GM23338 (cell line): ENCODE measurements around the gene CACNA2D3. TPM values are rescaled to one million over a fixed set of nuclear protein-coding genes. Genes with fewer than 3 reads are reported as not detected.

ENCODE experiments used
- ATAC-seq: fragments of 200-7000 bp; cut with Tn5 transposase; 3 replicates; pipeline ENCODE4 v1.9.1; 2020
- DNase-seq: peaks from one replicate; pipeline ENCODE4 v3.0.0-alpha.2; 2015; ENCODE audit warnings: low spot score
- H2AFZ ChIP-seq: fragments of 200-600 bp; sonication (generic); 2 replicates; pipeline ENCODE4 v1.8.0; 2016; ENCODE audit warnings: antibody characterized with exemption, mild to moderate bottlenecking, moderate library complexity
- H3F3A ChIP-seq: fragments of 200-600 bp; sonication (generic); replicated peaks from 2 replicates; pipeline ENCODE4 v1.8.0; 2017; ENCODE audit warnings: antibody characterized with exemption, mixed run types, low read depth
- H3K27ac ChIP-seq: fragments of 200-600 bp; sonication (generic); 2 replicates; pipeline ENCODE4 v1.6.1; 2016; ENCODE audit warnings: low read depth
- H3K27me3 ChIP-seq: fragments of 200-600 bp; sonication (generic); 2 replicates; pipeline ENCODE4 v1.8.0; 2016; ENCODE audit warnings: mild to moderate bottlenecking, mixed run types, moderate library complexity; ENCODE audit not compliant: insufficient read depth
- H3K36me3 ChIP-seq: fragments of 200-600 bp; sonication (generic); 2 replicates; pipeline ENCODE4 v1.8.0; 2016; ENCODE audit warnings: mild to moderate bottlenecking; ENCODE audit not compliant: insufficient read depth
- H3K4me1 ChIP-seq: fragments of 200-600 bp; sonication (generic); 2 replicates; pipeline ENCODE4 v1.8.0; 2016; ENCODE audit warnings: mild to moderate bottlenecking, moderate library complexity; ENCODE audit not compliant: insufficient read depth
- H3K4me2 ChIP-seq: fragments of 200-600 bp; sonication (generic); 2 replicates; pipeline ENCODE4 v1.7.1; 2017; ENCODE audit warnings: mixed run types
- H3K4me3 ChIP-seq: fragments of 200-600 bp; sonication (generic); 2 replicates; pipeline ENCODE4 v1.6.1; 2016; ENCODE audit warnings: mixed run types
- H3K79me2 ChIP-seq: fragments of 200-600 bp; sonication (generic); replicated peaks from 2 replicates; pipeline ENCODE4 v1.8.0; 2017; ENCODE audit warnings: mild to moderate bottlenecking; ENCODE audit not compliant: insufficient read depth
- H3K9me2 ChIP-seq: fragments of 200-600 bp; sonication (generic); 2 replicates; pipeline ENCODE4 v1.8.0; 2017; ENCODE audit not compliant: insufficient read depth
- H4K20me1 ChIP-seq: fragments of 200-600 bp; sonication (generic); replicated peaks from 2 replicates; pipeline ENCODE4 v1.8.0; 2017; ENCODE audit warnings: mild to moderate bottlenecking; ENCODE audit not compliant: insufficient read depth
- H3K27ac Mint-ChIP-seq: 2 replicates; pipeline ENCODE4 v1.8.0; 2020; ENCODE audit warnings: inconsistent platforms, mild to moderate bottlenecking, moderate library complexity, mixed read lengths
- H3K27me3 Mint-ChIP-seq: 3 replicates; pipeline ENCODE4 v1.8.0; 2022; ENCODE audit warnings: low read depth, mild to moderate bottlenecking, moderate library complexity, mixed read lengths, inconsistent platforms; ENCODE audit not compliant: insufficient read depth, poor library complexity
- H3K36me3 Mint-ChIP-seq: 3 replicates; pipeline ENCODE4 v1.8.0; 2021; ENCODE audit warnings: low read depth, mild to moderate bottlenecking, inconsistent platforms, moderate library complexity, mixed read lengths
- H3K4me1 Mint-ChIP-seq: 3 replicates; pipeline ENCODE4 v1.8.0; 2020; ENCODE audit warnings: mild to moderate bottlenecking, inconsistent platforms, mixed read lengths
- H3K4me3 Mint-ChIP-seq: 3 replicates; pipeline ENCODE4 v1.8.0; 2021; ENCODE audit warnings: moderate library complexity, mild to moderate bottlenecking, inconsistent platforms, mixed read lengths
- H3K9me3 Mint-ChIP-seq: 3 replicates; pipeline ENCODE4 v1.8.0; 2020; ENCODE audit warnings: moderate library complexity, mild to moderate bottlenecking, inconsistent platforms, mixed read lengths
- EZH2 ChIP-seq: fragments of 200-600 bp; sonication (generic); IDR thresholded peaks from one replicate; pipeline ENCODE4 v1.8.0; 2017; ENCODE audit warnings: antibody characterized with exemption, mild to moderate bottlenecking, low read depth; ENCODE audit not compliant: unreplicated experiment
- NANOG ChIP-seq: IDR thresholded peaks from 2 replicates; pipeline ENCODE4 v1.6.1; 2016; ENCODE audit warnings: antibody characterized with exemption, borderline replicate concordance
- ZNF114 ChIP-seq: fragments of 250-450 bp; sonication (Bioruptor Pico); IDR thresholded peaks from 2 replicates; pipeline ENCODE4 v1.5.0; 2020; ENCODE audit warnings: mild to moderate bottlenecking, moderate library complexity
- ZNF331 ChIP-seq: fragments of 250-450 bp; sonication (Bioruptor Pico); IDR thresholded peaks from 2 replicates; pipeline ENCODE4 v1.5.0; 2020; ENCODE audit warnings: low read depth, mild to moderate bottlenecking, moderate library complexity
- ZNF462 ChIP-seq: fragments of 250-450 bp; sonication (Bioruptor Pico); IDR thresholded peaks from 2 replicates; pipeline ENCODE4 v1.5.0; 2020; ENCODE audit warnings: mild to moderate bottlenecking, moderate library complexity
- polyA plus RNA-seq: library from polyadenylated mRNA; unstranded; fragments of >200 nt; fragmentation: Nextera tagmentation; extraction: Ambion mirVana; gene quantifications from 2 replicates; pipeline ENCODE4 v1.2.1, GENCODE V29; 2016
- total RNA-seq: library from RNA; depleted of rRNA; stranded (reverse); fragments of >200 nt; shearing (Covaris generic); gene quantifications from 2 replicates; pipeline ENCODE4 v1.2.3, GENCODE V29; 2014

CACNA2D3 gene
- total and polyA plus RNA-seq, 2 experiments from 2014 or later: 2.2 to 2.3 TPM

- no peak for TF ChIP-seq ZNF462
- no peak for TF ChIP-seq ZNF331 (CRISPR knock-in tag)
Observed at GRCh38 chr3:54240309-54240708, 118.0 kb downstream of the CACNA2D3 start (continued).

GRCh38 chr3:54243056-54243931 lies 120.9 kb downstream of the CACNA2D3 start:
- H3K36me3 ChIP-seq: no peaks in the 10 kb centered on the region
- H3K27me3 ChIP-seq: no peaks in the 10 kb centered on the region
- peaks cover 9% of the 10 kb centered on the region for H3K4me1 Mint-ChIP-seq
- no peak for TF ChIP-seq ZNF114 (CRISPR knock-in tag)
- no peak for TF ChIP-seq EZH2
- no peak for TF ChIP-seq NANOG
- H3K4me1 ChIP-seq: peaks cover 12% of the 10 kb centered on the region
- no peaks in the 10 kb centered on the region for H3K79me2 ChIP-seq
- H3K27ac ChIP-seq: no peak overlapping the region
- H3K4me2 ChIP-seq: no peak overlapping the region
- H3K27me3 Mint-ChIP-seq: peaks cover 3% of the 10 kb centered on the region
- peak; percentile 22 for DNase-seq
- peaks cover 6% of the 10 kb centered on the region; the same call in 1 of the 2 replicates for H3K9me2 ChIP-seq
- H3K4me3 Mint-ChIP-seq: no peak overlapping the region
- H4K20me1 ChIP-seq: no peaks in the 10 kb centered on the region
- no peak overlapping the region for H3K27ac Mint-ChIP-seq
- peak; percentile 66 for ATAC-seq
- H3F3A ChIP-seq: no peaks in the 10 kb centered on the region
- peak overlapping the region; percentile 47 for H2AFZ ChIP-seq
- no peaks in the 10 kb centered on the region for H3K9me3 Mint-ChIP-seq
- no peak overlapping the region for H3K4me3 ChIP-seq
- H3K36me3 Mint-ChIP-seq: no peaks in the 10 kb centered on the region
